ENCODE results near the gene HPSE. TPM values are rescaled to one million over a fixed set of nuclear protein-coding genes. Genes with fewer than 3 reads are reported as not detected.
"Not testable (repeated sequence)": the region's sequence is repeated elsewhere in the genome, so short reads cannot be mapped to it uniquely, and the experiment has no call there.

The HPSE gene
- total RNA-seq, 1 donor from 2014 or later = 0.69 TPM

DNA sequence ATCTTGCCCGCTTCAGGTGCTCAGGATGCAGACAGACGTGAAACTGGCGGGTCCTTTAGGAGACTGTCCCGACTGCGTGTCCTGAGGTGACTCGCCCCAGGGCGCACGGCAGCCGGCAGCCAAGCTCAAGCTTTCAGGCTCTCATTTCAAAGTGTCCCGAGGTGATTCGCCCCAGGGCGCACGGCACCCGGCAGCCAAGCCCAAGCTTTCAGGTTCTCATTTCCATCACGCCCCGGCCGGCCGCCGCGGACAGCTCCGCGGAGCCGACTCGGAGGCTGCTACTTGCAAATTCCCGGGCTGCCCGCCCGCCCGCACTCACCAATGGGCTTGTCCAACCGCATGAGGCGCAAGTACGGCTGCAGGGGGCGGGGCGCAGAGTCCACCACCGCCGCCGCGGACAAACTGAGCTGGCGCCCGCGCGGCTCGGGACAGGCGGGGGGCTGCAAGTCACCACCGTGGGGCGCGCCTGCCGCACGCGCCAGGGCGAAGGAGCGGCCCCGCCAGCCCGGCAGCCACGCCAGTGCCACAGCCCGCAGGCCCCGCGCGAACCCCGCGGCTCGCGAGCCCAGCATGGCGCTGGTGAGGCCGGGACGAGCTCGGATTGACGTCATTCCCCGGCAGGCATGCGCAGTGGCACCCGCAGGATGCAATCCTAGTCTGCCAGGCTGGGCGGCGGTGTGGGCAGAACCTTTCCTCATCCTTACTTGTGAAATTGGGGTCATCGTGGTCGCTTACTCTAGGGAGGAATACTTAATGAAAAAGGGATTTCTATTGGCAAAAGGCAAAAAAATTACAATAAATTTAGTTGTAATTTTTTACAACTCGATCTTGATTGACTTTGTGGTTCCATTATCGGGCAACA is 50.2 kb downstream of the HPSE start, which contains the start of gene COQ2:
COQ2 (minus strand) TSS at position 606 of the 862 bp plus-strand sequence; CDS start at position 572, 34 bp downstream.
- peak; percentile 41 for DNase-seq (ENCODE audit: low read depth)
- TF ChIP-seq, protein P1, sequence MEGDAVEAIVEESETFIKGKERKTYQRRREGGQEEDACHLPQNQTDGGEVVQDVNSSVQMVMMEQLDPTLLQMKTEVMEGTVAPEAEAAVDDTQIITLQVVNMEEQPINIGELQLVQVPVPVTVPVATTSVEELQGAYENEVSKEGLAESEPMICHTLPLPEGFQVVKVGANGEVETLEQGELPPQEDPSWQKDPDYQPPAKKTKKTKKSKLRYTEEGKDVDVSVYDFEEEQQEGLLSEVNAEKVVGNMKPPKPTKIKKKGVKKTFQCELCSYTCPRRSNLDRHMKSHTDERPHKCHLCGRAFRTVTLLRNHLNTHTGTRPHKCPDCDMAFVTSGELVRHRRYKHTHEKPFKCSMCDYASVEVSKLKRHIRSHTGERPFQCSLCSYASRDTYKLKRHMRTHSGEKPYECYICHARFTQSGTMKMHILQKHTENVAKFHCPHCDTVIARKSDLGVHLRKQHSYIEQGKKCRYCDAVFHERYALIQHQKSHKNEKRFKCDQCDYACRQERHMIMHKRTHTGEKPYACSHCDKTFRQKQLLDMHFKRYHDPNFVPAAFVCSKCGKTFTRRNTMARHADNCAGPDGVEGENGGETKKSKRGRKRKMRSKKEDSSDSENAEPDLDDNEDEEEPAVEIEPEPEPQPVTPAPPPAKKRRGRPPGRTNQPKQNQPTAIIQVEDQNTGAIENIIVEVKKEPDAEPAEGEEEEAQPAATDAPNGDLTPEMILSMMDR (conservative IDR thresholded peaks at IDR 0.05; ENCODE audit: low read depth, low read length) = peak; percentile 8
- H3K4me3 ChIP-seq (ENCODE audit: low read depth, low read length) = peak within 1 kb of the TSS; percentile 75

DNA sequence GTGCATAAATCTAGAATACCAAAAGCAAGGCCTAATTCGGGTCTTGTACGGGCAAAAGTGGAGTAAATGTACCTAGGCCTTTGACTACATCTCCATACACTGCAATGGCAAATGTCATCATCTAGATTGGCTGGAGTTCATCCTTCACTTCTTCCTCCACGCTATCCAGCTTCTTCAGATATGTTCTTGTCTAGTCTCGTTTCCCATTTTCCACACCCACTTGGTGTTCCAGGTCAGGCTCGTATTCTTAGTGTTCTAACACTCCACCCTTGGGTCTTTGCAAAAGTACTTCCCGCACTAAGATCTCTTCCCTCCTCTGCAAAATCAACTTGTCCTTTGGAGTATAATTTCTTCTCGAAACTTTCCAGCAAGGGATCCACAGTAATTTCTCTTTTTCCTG is 51.5 kb downstream of the HPSE start:
- peak overlapping the region; percentile 75 for H3K4me3 ChIP-seq (ENCODE audit: low read depth, low read length)
- no peak for DNase-seq (ENCODE audit: low read depth)
- TF ChIP-seq, protein P1 (conservative IDR thresholded peaks at IDR 0.05; ENCODE audit: low read depth, low read length) = no peak

DNA sequence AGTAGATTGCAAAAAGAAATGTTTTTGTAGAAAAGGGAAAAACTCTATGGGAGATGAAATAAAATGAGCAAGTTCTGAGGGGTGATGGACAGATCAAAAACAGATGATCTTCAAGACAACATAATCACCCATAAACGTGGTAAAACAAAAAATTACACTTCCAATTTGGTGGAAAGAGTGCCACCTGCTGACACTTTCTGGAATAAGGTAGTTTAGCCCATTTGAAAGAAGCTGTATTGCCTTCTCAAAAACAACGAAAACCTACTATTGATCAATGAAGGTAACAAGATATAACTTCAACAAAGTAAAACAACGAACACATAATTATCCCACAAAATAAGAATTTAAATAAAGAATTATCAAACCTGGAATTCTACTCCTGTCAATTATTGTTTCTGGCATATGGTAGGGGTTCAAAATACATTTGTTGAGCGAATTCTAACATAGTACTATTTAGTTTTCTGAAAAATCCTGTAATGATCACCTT is 52.6 kb downstream of the HPSE start:
- TF ChIP-seq, protein P1 (conservative IDR thresholded peaks at IDR 0.05; ENCODE audit: low read depth, low read length) = peak; percentile 76
- no peak overlapping the region for H3K4me3 ChIP-seq (ENCODE audit: low read depth, low read length)
- no peak for DNase-seq (ENCODE audit: low read depth)

DNA sequence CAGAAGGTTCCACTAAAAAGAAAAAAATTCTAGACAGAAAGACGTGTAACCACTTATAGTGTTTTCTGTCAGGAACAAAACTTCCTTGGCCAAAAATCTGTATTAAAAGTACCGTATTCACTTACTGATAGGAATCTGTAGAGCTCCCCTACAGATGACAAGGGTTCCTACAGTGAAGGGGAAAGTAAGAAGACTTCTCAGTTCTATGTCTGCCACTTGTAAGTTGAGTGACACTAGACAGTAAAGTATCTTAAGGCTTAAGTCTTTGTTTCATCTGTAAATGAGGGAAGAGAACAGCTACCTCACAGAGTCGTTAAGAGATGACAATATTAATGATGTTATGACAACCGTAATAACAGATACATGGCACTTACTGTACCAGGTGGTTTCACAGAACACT is 53.3 kb downstream of the HPSE start:
- DNase-seq (ENCODE audit: low read depth) = no peak
- H3K4me3 ChIP-seq (ENCODE audit: low read depth, low read length) = no peak overlapping the region
- TF ChIP-seq, protein P1 (conservative IDR thresholded peaks at IDR 0.05; ENCODE audit: low read depth, low read length) = no peak

DNA sequence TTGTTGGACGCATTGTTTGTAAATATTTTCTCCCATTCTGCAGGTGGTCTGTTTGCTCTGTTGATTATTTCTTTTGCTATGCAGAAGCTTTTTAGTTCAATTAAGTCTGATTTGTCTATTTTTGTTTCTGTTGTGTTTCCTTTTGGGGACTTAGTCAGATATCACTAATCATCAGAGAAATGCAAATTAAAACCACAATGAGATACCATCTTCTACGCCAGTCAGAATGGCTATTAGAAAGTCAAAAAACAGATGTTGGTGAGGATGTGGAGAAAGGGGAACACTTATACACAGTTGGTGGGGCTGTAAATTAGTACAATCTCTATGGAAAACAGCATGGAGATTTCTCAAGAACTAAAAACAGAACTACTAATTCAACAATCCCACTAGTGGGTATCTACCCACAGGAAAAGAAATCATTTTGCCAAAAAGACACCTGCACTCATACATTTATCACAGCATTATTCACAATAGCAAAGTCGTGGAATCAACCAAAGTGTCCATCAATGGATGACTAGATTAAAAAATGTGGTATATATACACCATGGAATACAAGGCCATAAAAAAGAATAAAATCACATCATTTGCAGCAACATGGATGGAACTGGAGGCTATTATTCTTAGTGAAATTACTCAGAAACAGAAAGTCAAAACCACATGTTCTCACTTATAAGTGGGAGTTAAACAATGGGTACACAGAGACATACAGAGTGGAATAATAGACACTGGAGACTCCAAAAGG is 58.2 kb downstream of the HPSE start:
- TF ChIP-seq, protein P1 (conservative IDR thresholded peaks at IDR 0.05; ENCODE audit: low read depth, low read length) = no peak
- DNase-seq (ENCODE audit: low read depth) = no peak
- no peak overlapping the region for H3K4me3 ChIP-seq (ENCODE audit: low read depth, low read length)

DNA sequence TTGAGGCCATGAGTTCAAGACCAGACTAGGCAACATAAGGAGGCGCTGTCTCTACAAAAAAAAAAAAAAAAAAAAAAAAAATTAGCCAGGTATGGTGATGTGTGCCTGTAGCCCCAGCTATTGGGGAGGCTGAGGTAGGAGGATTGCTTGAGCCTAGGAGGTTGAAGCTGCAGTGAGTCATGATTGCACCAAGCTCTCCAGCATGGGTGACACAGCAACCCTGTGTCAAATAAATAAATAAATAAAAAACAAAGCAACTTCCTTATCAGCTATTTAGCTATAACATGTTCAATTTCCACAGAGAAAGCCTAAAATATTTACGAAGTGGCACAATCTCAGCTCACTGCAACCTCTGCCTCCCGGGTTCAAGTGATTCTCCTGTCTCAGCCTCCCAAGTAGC is 60.7 kb downstream of the HPSE start:
- DNase-seq (ENCODE audit: low read depth); H3K4me3 ChIP-seq (ENCODE audit: low read depth, low read length): not testable (repeated sequence)

DNA sequence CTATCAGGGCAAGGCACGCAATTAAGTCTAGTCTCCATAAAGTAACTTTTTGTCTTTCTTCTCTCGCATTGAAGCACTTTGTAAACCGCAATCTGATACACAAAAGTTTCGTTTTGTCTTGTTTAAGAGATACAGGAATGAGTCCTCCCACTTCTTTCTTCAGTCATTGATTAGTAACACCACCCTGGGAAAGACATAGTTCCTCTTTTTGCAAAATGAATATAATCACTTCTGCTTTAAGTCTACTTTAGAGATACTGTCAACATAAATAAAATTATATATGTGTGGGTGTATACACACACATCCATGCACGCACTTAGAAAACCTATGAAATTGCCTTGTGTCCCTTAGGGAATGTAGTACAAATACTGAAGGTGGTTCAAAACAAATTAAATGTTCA is 61.7 kb downstream of the HPSE start:
- H3K4me3 ChIP-seq (ENCODE audit: low read depth, low read length) = no peak overlapping the region

More for the DNA sequence above, 61.7 kb downstream of the HPSE start:
- no peak for DNase-seq (ENCODE audit: low read depth)
- TF ChIP-seq, protein P1 (conservative IDR thresholded peaks at IDR 0.05; ENCODE audit: low read depth, low read length) = no peak
